Thyroid gland (tissue), 4 donors: ENCODE results near the gene KBTBD12. TPM values are rescaled to one million over a fixed set of nuclear protein-coding genes. Genes with fewer than 3 reads are reported as not detected.
A peak's percentile ranks its signal among the peaks of the same experiment; 100 is the strongest.

Experiments
- DNase-seq, 2 donors: peaks; one replicate each; pipeline ENCODE4 v3.0.0-alpha.2; 2019
- H3K27ac ChIP-seq, 3 donors: fragments of 200-600 bp; sonication (generic); 1 replicate in 2 of 3; 2 replicates in 1 of 3; pipeline ENCODE4 v1.5.1; 2016 to 2019; ENCODE audit warnings: mild to moderate bottlenecking in 1 of 3, moderate library complexity in 1 of 3
- H3K27me3 ChIP-seq: fragments of 200-600 bp; sonication (generic); one replicate; pipeline ENCODE4 v1.5.1; 2019
- H3K36me3 ChIP-seq, 2 donors: fragments of 200-600 bp; sonication (generic); one replicate each; pipeline ENCODE4 v1.5.1; 2016 to 2019
- H3K4me1 ChIP-seq, 2 donors: fragments of 200-600 bp; sonication (generic); one replicate each; pipeline ENCODE4 v1.5.1; 2017 to 2019
- H3K4me3 ChIP-seq, 3 donors: fragments of 200-600 bp; sonication (generic); replicated peaks in 1 of 3; 1 replicate in 2 of 3; 2 replicates in 1 of 3; pipeline ENCODE4 v1.5.1; 2016; ENCODE audit warnings: mild to moderate bottlenecking in 1 of 3
- H3K9me3 ChIP-seq: fragments of 200-600 bp; sonication (generic); one replicate; pipeline ENCODE4 v1.5.1; 2017
- POLR2A ChIP-seq, 2 donors: fragments of 450-650 bp; IDR thresholded peaks; one replicate each; pipeline ENCODE4 v1.6.1; 2017; ENCODE audit warnings: antibody characterized with exemption in 2 of 2, mild to moderate bottlenecking in 2 of 2, moderate library complexity in 1 of 2
- WGBS, 2 donors: methylation state at CpG; one replicate each; pipeline ENCODE4 v1.1.5; 2017; 5-methylcytosine and 5-hydroxymethylcytosine counted together
- intact Hi-C: fragments of 100-400 bp; cut with DNase I; formaldehyde crosslinking; loops from one replicate; pipeline ENCODE4 v1.15.1; 2023
- small RNA-seq: library from RNA; depleted of rRNA; stranded (forward); fragments of <200 nt; gene quantifications from one replicate; pipeline ENCODE3, GENCODE V24; 2016
- total RNA-seq, 4 donors: library from RNA; depleted of rRNA; stranded (reverse); fragments of >200 nt; gene quantifications; one replicate each; pipeline ENCODE4 v1.2.3, GENCODE V29; 2016
- TF ChIP-seq, protein P1 (sequence below), 6 experiments: fragments of 200-600 bp in 3 of 6; fragments of 450-650 bp in 3 of 6; sonication (generic) in 3 of 6; IDR thresholded peaks; one replicate each; pipeline ENCODE4 v1.5.1; 2016 to 2019; ENCODE audit warnings: antibody characterized with exemption in 6 of 6, mild to moderate bottlenecking in 2 of 6, inconsistent platforms in 1 of 6, moderate library complexity in 1 of 6

Gene KBTBD12
- total RNA-seq, 4 donors from 2014 or later: 1.5 TPM; not detected in 3

DNA sequence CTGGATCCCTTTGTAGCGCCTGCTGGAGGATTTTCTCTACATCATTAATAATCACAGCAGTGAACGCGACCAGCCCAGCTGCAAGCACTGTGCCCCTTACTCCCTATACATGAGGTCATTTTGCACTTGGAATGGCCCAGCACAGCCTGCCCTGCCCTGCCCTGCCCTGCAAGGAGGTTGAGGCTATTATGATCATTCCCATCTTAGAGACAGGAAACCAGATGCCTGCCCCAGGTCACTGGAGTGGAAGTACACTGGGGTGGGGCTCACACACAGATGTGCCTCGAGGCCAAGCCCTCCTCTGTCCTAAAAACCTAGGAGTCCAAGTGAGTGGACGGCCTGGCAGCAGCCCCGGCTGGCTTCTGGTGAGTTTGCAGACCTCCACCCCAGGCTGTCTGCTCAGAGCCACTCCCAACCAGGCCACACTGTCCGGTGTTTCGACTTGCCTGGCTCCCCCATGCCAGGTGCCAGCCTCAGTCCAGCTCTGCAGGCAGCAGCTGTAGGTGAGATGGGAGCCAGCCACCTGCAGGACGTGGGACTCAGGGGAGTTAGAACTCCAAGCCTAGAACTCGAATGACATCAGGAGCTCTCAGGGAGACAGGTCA lies 106.8 kb downstream of the KBTBD12 start:
- no peaks in the 10 kb centered on the region for H3K36me3 ChIP-seq
- intact Hi-C loops: no loop called here
- no peaks in the 10 kb centered on the region for H3K27me3 ChIP-seq
- no peaks in the 10 kb centered on the region for H3K4me1 ChIP-seq
- no peak overlapping the region for H3K4me3 ChIP-seq
- TF ChIP-seq, protein P1, sequence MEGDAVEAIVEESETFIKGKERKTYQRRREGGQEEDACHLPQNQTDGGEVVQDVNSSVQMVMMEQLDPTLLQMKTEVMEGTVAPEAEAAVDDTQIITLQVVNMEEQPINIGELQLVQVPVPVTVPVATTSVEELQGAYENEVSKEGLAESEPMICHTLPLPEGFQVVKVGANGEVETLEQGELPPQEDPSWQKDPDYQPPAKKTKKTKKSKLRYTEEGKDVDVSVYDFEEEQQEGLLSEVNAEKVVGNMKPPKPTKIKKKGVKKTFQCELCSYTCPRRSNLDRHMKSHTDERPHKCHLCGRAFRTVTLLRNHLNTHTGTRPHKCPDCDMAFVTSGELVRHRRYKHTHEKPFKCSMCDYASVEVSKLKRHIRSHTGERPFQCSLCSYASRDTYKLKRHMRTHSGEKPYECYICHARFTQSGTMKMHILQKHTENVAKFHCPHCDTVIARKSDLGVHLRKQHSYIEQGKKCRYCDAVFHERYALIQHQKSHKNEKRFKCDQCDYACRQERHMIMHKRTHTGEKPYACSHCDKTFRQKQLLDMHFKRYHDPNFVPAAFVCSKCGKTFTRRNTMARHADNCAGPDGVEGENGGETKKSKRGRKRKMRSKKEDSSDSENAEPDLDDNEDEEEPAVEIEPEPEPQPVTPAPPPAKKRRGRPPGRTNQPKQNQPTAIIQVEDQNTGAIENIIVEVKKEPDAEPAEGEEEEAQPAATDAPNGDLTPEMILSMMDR (IDR thresholded peaks at IDR 0.05): no peak
- H3K27ac ChIP-seq: no peak overlapping the region
- H3K9me3 ChIP-seq: no peaks in the 10 kb centered on the region
- WGBS, 2 donors: 73 to 81% methylated on average over 9 to 10 of the region's 10 CpGs
- DNase-seq: peak in 1 of 2 donors; percentile 14

DNA sequence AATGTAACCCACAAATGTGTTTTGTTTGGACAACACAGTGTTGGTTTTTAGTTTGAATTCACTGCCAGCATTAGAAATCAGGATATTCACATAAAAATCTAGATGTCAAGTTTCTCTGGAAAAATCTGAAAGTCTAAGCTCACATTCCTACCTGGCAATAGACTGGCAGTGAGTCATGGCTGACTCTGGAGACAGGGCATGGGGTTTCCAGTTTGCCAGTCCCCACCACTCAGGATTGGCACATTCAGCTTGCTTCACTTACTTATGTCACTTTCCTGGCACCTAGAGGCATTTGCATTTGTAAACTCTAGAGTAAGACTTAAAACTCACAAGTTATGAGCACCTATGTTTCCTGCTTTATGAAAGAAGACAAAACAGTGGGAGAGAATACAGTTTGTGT lies 118.1 kb downstream of the KBTBD12 start:
- H3K9me3 ChIP-seq: no peaks in the 10 kb centered on the region
- H3K36me3 ChIP-seq: no peaks in the 10 kb centered on the region
- no peak overlapping the region for H3K4me3 ChIP-seq
- TF ChIP-seq, protein P1 (IDR thresholded peaks at IDR 0.05): no peak
- no peak for TF ChIP-seq POLR2A (IDR thresholded peaks at IDR 0.05)
- no peak overlapping the region for H3K27ac ChIP-seq
- intact Hi-C loops: no loop called here
- DNase-seq: no peak
- no peaks in the 10 kb centered on the region for H3K27me3 ChIP-seq
- no peaks in the 10 kb centered on the region for H3K4me1 ChIP-seq

DNA sequence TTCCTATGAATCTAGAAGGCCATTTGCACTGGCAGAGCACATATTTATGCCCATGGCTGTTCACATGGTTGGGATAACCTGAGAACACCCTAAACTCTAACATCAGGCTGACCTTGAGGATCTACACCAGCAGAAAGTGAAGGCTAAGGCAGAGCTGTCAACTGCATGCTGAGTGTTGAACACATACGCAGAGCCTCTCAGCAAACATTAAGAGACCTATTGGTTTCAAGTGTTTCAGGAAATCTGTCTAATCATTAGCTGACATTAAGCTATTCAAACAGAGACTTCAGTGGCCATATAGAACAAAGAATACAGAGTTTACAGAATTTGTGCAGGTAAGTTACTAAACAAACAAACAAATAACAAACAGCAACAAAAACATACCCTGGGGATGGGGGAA lies 121.1 kb downstream of the KBTBD12 start:
- H3K4me3 ChIP-seq: no peak overlapping the region
- no peaks in the 10 kb centered on the region for H3K36me3 ChIP-seq
- no peak for DNase-seq
- WGBS, 2 donors: 93 to 94% methylated on average over 1 of the region's 1 CpG
- TF ChIP-seq, protein P1 (IDR thresholded peaks at IDR 0.05): no peak
- TF ChIP-seq POLR2A (IDR thresholded peaks at IDR 0.05): no peak
- no peak overlapping the region for H3K27ac ChIP-seq
- no peaks in the 10 kb centered on the region for H3K4me1 ChIP-seq
- H3K9me3 ChIP-seq: no peaks in the 10 kb centered on the region
- no peaks in the 10 kb centered on the region for H3K27me3 ChIP-seq
- intact Hi-C loops: no loop called here

Small RNA genes within 50 kb of the gene (small RNA-seq; reads per million reads assigned to genes)
- gene RNA5SP139: not detected

Other genes with a start within 250 kb of the KBTBD12 start
- gene ABTB1, start 242.3 kb upstream of the KBTBD12 start, total RNA-seq: 10 to 100 TPM; 18.9 to 29.1 (median 24.4) TPM
- 10 to 100 TPM; 12.4 to 24.7 (median 18.4) TPM for gene MGLL, start 92.7 kb upstream of the KBTBD12 start, total RNA-seq
- gene SEC61A1, start 137.2 kb downstream of the KBTBD12 start, total RNA-seq: 100 to 1,000 TPM; 104 to 218 (median 165) TPM
- 10 to 100 TPM; 23.4 to 44.1 (median 29.6) TPM for gene RUVBL1, start 208.6 kb downstream of the KBTBD12 start, total RNA-seq
- 10 to 100 TPM; 13.3 to 26.6 (median 21.7) TPM for gene EEFSEC, start 238.2 kb downstream of the KBTBD12 start, total RNA-seq